ENCODE results near the gene CD69.
"Not testable (repeated sequence)": the region's sequence is repeated elsewhere in the genome, so short reads cannot be mapped to it uniquely, and the experiment has no call there.

CD69 gene

GRCh38 chr12:9707864-9708808, 52.6 kb downstream of the CD69 start:
- peak overlapping the region; percentile 39 for H3K4me3 ChIP-seq (ENCODE audit: insufficient read depth, low read depth, low read length, poor library complexity, severe bottlenecking)
- peak overlapping the region; percentile 77 for H3K27ac ChIP-seq (ENCODE audit: insufficient read depth, low read length, poor library complexity, severe bottlenecking)

GRCh38 chr12:9707356-9707755, 53.3 kb downstream of the CD69 start:
- Histone ChIP-seq H3K36me3 (ENCODE audit: control insufficient read depth, insufficient read depth, low read length) (no peaks in the 10 kb centered on the region), H3K27me3 (replicated peaks; ENCODE audit: control insufficient read depth, insufficient read depth, low read length, poor library complexity, severe bottlenecking) (no peaks in the 10 kb centered on the region), H3K4me1 (ENCODE audit: control insufficient read depth, insufficient read depth, low read length, poor library complexity, severe bottlenecking) (peaks cover 23% of the 10 kb centered on the region), H3K4me3 (ENCODE audit: insufficient read depth, low read depth, low read length, poor library complexity, severe bottlenecking) (no peak overlapping the region), H3K27ac (ENCODE audit: insufficient read depth, low read length, poor library complexity, severe bottlenecking) (peak overlapping the region; percentile 77), H3K9me3 (ENCODE audit: control insufficient read depth, low read length) (no peaks in the 10 kb centered on the region)
- DNase-seq, result no peak

More at GRCh38 chr12:9707864-9708808, 52.6 kb downstream of the CD69 start:
- Histone ChIP-seq H3K36me3 (ENCODE audit: control insufficient read depth, insufficient read depth, low read length) (no peaks in the 10 kb centered on the region), H3K9me3 (ENCODE audit: control insufficient read depth, low read length) (no peaks in the 10 kb centered on the region), H3K4me1 (ENCODE audit: control insufficient read depth, insufficient read depth, low read length, poor library complexity, severe bottlenecking) (peaks cover 19% of the 10 kb centered on the region), H3K27me3 (replicated peaks; ENCODE audit: control insufficient read depth, insufficient read depth, low read length, poor library complexity, severe bottlenecking) (no peaks in the 10 kb centered on the region)
- peak; percentile 49 to 54 (median 52) for DNase-seq

GRCh38 chr12:9706086-9706685, 54.5 kb downstream of the CD69 start:
- peaks cover 30% of the 10 kb centered on the region for H3K4me1 ChIP-seq (ENCODE audit: control insufficient read depth, insufficient read depth, low read length, poor library complexity, severe bottlenecking)
- H3K27ac ChIP-seq (ENCODE audit: insufficient read depth, low read length, poor library complexity, severe bottlenecking), result no peak overlapping the region
- H3K27me3 ChIP-seq (replicated peaks; ENCODE audit: control insufficient read depth, insufficient read depth, low read length, poor library complexity, severe bottlenecking), result no peaks in the 10 kb centered on the region
- H3K4me3 ChIP-seq (ENCODE audit: insufficient read depth, low read depth, low read length, poor library complexity, severe bottlenecking), result no peak overlapping the region
- DNase-seq, result no peak
- no peaks in the 10 kb centered on the region for H3K9me3 ChIP-seq (ENCODE audit: control insufficient read depth, low read length)
- H3K36me3 ChIP-seq (ENCODE audit: control insufficient read depth, insufficient read depth, low read length), result no peaks in the 10 kb centered on the region

GRCh38 chr12:9704561-9704960, 56.1 kb downstream of the CD69 start:
- H3K36me3 ChIP-seq (ENCODE audit: control insufficient read depth, insufficient read depth, low read length); DNase-seq; H3K9me3 ChIP-seq (ENCODE audit: control insufficient read depth, low read length); H3K27me3 ChIP-seq (replicated peaks; ENCODE audit: control insufficient read depth, insufficient read depth, low read length, poor library complexity, severe bottlenecking); H3K4me3 ChIP-seq (ENCODE audit: insufficient read depth, low read depth, low read length, poor library complexity, severe bottlenecking); H3K27ac ChIP-seq (ENCODE audit: insufficient read depth, low read length, poor library complexity, severe bottlenecking): not testable (repeated sequence)
- H3K4me1 ChIP-seq (ENCODE audit: control insufficient read depth, insufficient read depth, low read length, poor library complexity, severe bottlenecking), result peaks cover 30% of the 10 kb centered on the region
